ENCODE results near the gene OR4D11. TPM values are rescaled to one million over a fixed set of nuclear protein-coding genes. Genes with fewer than 3 reads are reported as not detected.

The OR4D11 gene
- total and polyA plus RNA-seq, 2 donors (not counting 3 experiments of a cell fraction or from before 2014, with no cell fraction given): not detected

- FAIRE-seq (no peak), DNase-seq (ENCODE audit: low read depth, low spot score) (no peak)
- H3K9me1 ChIP-seq (replicated peaks; ENCODE audit: control insufficient read depth, extremely low read depth, insufficient read depth, low read length): no peaks in the 10 kb centered on the region
- no peak overlapping the region for H3K4me2 ChIP-seq (ENCODE audit: insufficient read depth, low read length)
- H4K20me1 ChIP-seq (replicated peaks; ENCODE audit: control insufficient read depth, extremely low read depth, insufficient read depth, low read length): no peaks in the 10 kb centered on the region
- TF ChIP-seq MAX (IDR thresholded peaks at IDR 0.05; ENCODE audit: insufficient read depth, insufficient read length) (no peak), JUN (IDR thresholded peaks at IDR 0.05; ENCODE audit: borderline replicate concordance, insufficient read depth, insufficient read length, low read depth) (no peak), MYC (IDR thresholded peaks at IDR 0.05; ENCODE audit: low read depth, low read length) (no peak), GATA2 (IDR thresholded peaks at IDR 0.05; ENCODE audit: insufficient read depth, insufficient read length, low read depth, low read length) (no peak), CTCF (IDR thresholded peaks at IDR 0.05; ENCODE audit: extremely low read depth in 1 of 2, insufficient read depth in 1 of 2, low read depth in 1 of 2, low read length in 2 of 2) (no peak), FOS (IDR thresholded peaks at IDR 0.05; ENCODE audit: borderline replicate concordance, insufficient read depth, low read length) (no peak), POLR2A (IDR thresholded peaks at IDR 0.05; ENCODE audit: low read depth, low read length) (no peak), EZH2 (IDR thresholded peaks at IDR 0.05; ENCODE audit: borderline replicate concordance, low read depth, low read length, severe bottlenecking) (no peak), POLR2AphosphoS5 (IDR thresholded peaks at IDR 0.05; ENCODE audit: insufficient read depth, low read depth, low read length) (no peak)
- H3K27ac ChIP-seq (ENCODE audit: insufficient read depth, low read depth, low read length): no peak overlapping the region
- dilution Hi-C loops (cut with MboI; ENCODE audit: extremely low pct_ligation_motif_present, low sequenced_read_pairs) (no loop called here), intact Hi-C loops (cut with micrococcal nuclease) (no loop called here)
- peaks cover 2 to 7% of the 10 kb centered on the region in 2 experiments for H3K27me3 ChIP-seq (ENCODE audit: control insufficient read depth in 2 of 2, insufficient read depth in 2 of 2, low read length in 2 of 2)
- ChIA-PET POLR2A (no interaction called here), CTCF (no interaction called here)
- no peak overlapping the region for H3K4me3 ChIP-seq (replicated peaks in 1 of 3; ENCODE audit: insufficient read depth in 1 of 3, low read depth in 1 of 3, low read length in 3 of 3)
- no peak overlapping the region for H2AFZ ChIP-seq (ENCODE audit: low read depth, low read length)
- H3K79me2 ChIP-seq (ENCODE audit: control insufficient read depth, insufficient read depth, low read length): no peaks in the 10 kb centered on the region
- H3K9ac ChIP-seq (replicated peaks; ENCODE audit: extremely low read depth, insufficient read depth, low read length): no peak overlapping the region
- peaks cover under 1% of the 10 kb centered on the region for H3K4me1 ChIP-seq (ENCODE audit: control insufficient read depth, extremely low read depth, insufficient read depth, low read length)
- BruUV-seq (replicated peaks): no TSS peak
- H3K36me3 ChIP-seq (ENCODE audit: control insufficient read depth in 2 of 2, extremely low read depth in 1 of 2, insufficient read depth in 2 of 2, low read length in 2 of 2): no peaks in the 10 kb centered on the region
- no peaks in the 10 kb centered on the region for H3K9me3 ChIP-seq (replicated peaks; ENCODE audit: control insufficient read depth, insufficient read depth, low read length)
Observed at GRCh38 chr11:59532620-59533019, 29.2 kb downstream of the OR4D11 start.
